Naive B cell (primary cell): ENCODE measurements around the gene FAM98A. TPM values are rescaled to one million over a fixed set of nuclear protein-coding genes. Genes with fewer than 3 reads are reported as not detected.
A peak's percentile ranks its signal among the peaks of the same experiment; 100 is the strongest.

Experiments
- ATAC-seq, 2 donors: fragments of 150-1000 bp; cut with Tn5 transposase; 2 replicates each; pipeline ENCODE4 v1.10.0; 2021; ENCODE audit warnings: low read depth in 2 of 2, mild to moderate bottlenecking in 2 of 2, moderate library complexity in 2 of 2
- DNase-seq: peaks from one replicate; pipeline ENCODE4 v3.0.0; 2022
- H3K27ac Mint-ChIP-seq, 6 donors: one replicate each; pipeline ENCODE4 v1.8.0; 2020 to 2022; ENCODE audit warnings: mild to moderate bottlenecking in 6 of 6, mixed read lengths in 6 of 6, moderate library complexity in 5 of 6, inconsistent platforms in 2 of 6
- H3K27me3 Mint-ChIP-seq, 3 donors: one replicate each; pipeline ENCODE4 v1.8.0; 2021 to 2022; ENCODE audit warnings: mixed read lengths in 3 of 3, mild to moderate bottlenecking in 1 of 3
- H3K36me3 Mint-ChIP-seq, 2 donors: one replicate each; pipeline ENCODE4 v1.8.0; 2020 to 2022; ENCODE audit warnings: mixed read lengths in 2 of 2, inconsistent platforms in 1 of 2, mild to moderate bottlenecking in 1 of 2
- H3K4me1 Mint-ChIP-seq, 3 donors: one replicate each; pipeline ENCODE4 v1.8.0; 2020 to 2022; ENCODE audit warnings: mixed read lengths in 3 of 3, inconsistent platforms in 1 of 3, mild to moderate bottlenecking in 1 of 3, moderate library complexity in 1 of 3
- H3K4me3 Mint-ChIP-seq, 8 donors: one replicate each; pipeline ENCODE4 v1.8.0; 2020 to 2022; ENCODE audit warnings: mild to moderate bottlenecking in 8 of 8, mixed read lengths in 8 of 8, moderate library complexity in 8 of 8, inconsistent platforms in 2 of 8
- H3K9me3 Mint-ChIP-seq, 7 donors: one replicate each; pipeline ENCODE4 v1.8.0; 2020 to 2022; ENCODE audit warnings: mixed read lengths in 7 of 7, mild to moderate bottlenecking in 5 of 7, inconsistent platforms in 2 of 7, moderate library complexity in 1 of 7
- polyA plus RNA-seq, 6 donors: library from polyadenylated mRNA; unstranded; fragments of 300-500 nt; fragmentation: Illumina TruSeq; gene quantifications; one replicate each; pipeline ENCODE4 v1.2.3, GENCODE V29; 2021; ENCODE audit warnings: low read depth in 6 of 6

The FAM98A gene
- polyA plus RNA-seq, 6 donors from 2014 or later: 8.4 to 33.2 (median 21.2) TPM

GRCh38 chr2:33607905-33608304, 8.8 kb upstream of the FAM98A start:
- no peak for ATAC-seq
- H3K27ac Mint-ChIP-seq: no peak overlapping the region
- peaks cover 0 to 6% of the 10 kb centered on the region in 2 donors for H3K36me3 Mint-ChIP-seq
- no peaks in the 10 kb centered on the region for H3K27me3 Mint-ChIP-seq
- no peaks in the 10 kb centered on the region for H3K9me3 Mint-ChIP-seq
- no peak overlapping the region for H3K4me3 Mint-ChIP-seq
- DNase-seq: no peak
- H3K4me1 Mint-ChIP-seq: no peaks in the 10 kb centered on the region

GRCh38 chr2:33607251-33607721, 8.2 kb upstream of the FAM98A start:
- Mint-ChIP-seq H3K4me3 (no peak overlapping the region), H3K4me1 (no peaks in the 10 kb centered on the region), H3K27ac (no peak overlapping the region), H3K27me3 (no peaks in the 10 kb centered on the region), H3K36me3 (peaks cover 0 to 6% of the 10 kb centered on the region in 2 donors), H3K9me3 (no peaks in the 10 kb centered on the region)
- ATAC-seq (no peak), DNase-seq (no peak)

GRCh38 chr2:33606622-33607021, 7.5 kb upstream of the FAM98A start:
- Mint-ChIP-seq H3K27ac (no peak overlapping the region), H3K4me1 (no peaks in the 10 kb centered on the region), H3K9me3 (no peaks in the 10 kb centered on the region), H3K36me3 (peaks cover 0 to 6% of the 10 kb centered on the region in 2 donors), H3K4me3 (no peak overlapping the region), H3K27me3 (no peaks in the 10 kb centered on the region)
- ATAC-seq (no peak), DNase-seq (no peak)

- Mint-ChIP-seq H3K27ac (no peak overlapping the region), H3K9me3 (no peaks in the 10 kb centered on the region), H3K27me3 (no peaks in the 10 kb centered on the region), H3K4me3 (no peak overlapping the region), H3K4me1 (no peaks in the 10 kb centered on the region), H3K36me3 (peaks cover 0 to 6% of the 10 kb centered on the region in 2 donors)
- ATAC-seq (no peak), DNase-seq (no peak)
These were observed 7.0 kb upstream of the FAM98A start for GRCh38 chr2:33606100-33606499.

GRCh38 chr2:33605056-33605455, 6.0 kb upstream of the FAM98A start:
- ATAC-seq: no peak
- peaks cover 0 to 6% of the 10 kb centered on the region in 2 donors for H3K36me3 Mint-ChIP-seq
- no peak for DNase-seq
- H3K4me3 Mint-ChIP-seq: no peak overlapping the region
- peaks cover 0 to 5% (median 0%) of the 10 kb centered on the region in 3 donors for H3K4me1 Mint-ChIP-seq
- H3K27me3 Mint-ChIP-seq: no peaks in the 10 kb centered on the region
- H3K9me3 Mint-ChIP-seq: no peaks in the 10 kb centered on the region
- peak overlapping the region in 1 of 6 donors; percentile 0 for H3K27ac Mint-ChIP-seq

GRCh38 chr2:33603416-33603815, 4.3 kb upstream of the FAM98A start:
- H3K27me3 Mint-ChIP-seq: no peaks in the 10 kb centered on the region
- H3K27ac Mint-ChIP-seq: no peak overlapping the region
- H3K36me3 Mint-ChIP-seq: peaks cover 0 to 6% of the 10 kb centered on the region in 2 donors
- no peaks in the 10 kb centered on the region for H3K9me3 Mint-ChIP-seq
- H3K4me1 Mint-ChIP-seq: peaks cover 3 to 20% (median 6%) of the 10 kb centered on the region in 3 donors
- DNase-seq: no peak
- no peak overlapping the region for H3K4me3 Mint-ChIP-seq
- ATAC-seq: no peak

- Mint-ChIP-seq H3K4me1 (peaks cover 13 to 31% (median 14%) of the 10 kb centered on the region in 3 donors), H3K4me3 (peak overlapping the region in 1 of 8 donors; percentile 48), H3K36me3 (peaks cover 0 to 6% of the 10 kb centered on the region in 2 donors), H3K9me3 (no peaks in the 10 kb centered on the region), H3K27me3 (no peaks in the 10 kb centered on the region), H3K27ac (no peak overlapping the region)
- no peak for ATAC-seq
- DNase-seq: no peak
These were observed 3.2 kb upstream of the FAM98A start for GRCh38 chr2:33602201-33602830.

GRCh38 chr2:33599943-33600192, 769 bp upstream of the FAM98A start:
- Mint-ChIP-seq H3K27ac (peak overlapping the region in 5 of 6 donors; percentile 7 to 98 (median 96)), H3K36me3 (peaks cover 0 to 6% of the 10 kb centered on the region in 2 donors), H3K4me1 (peaks cover 13 to 46% (median 24%) of the 10 kb centered on the region in 3 donors), H3K4me3 (peak overlapping the region; percentile 90 to 99 (median 98)), H3K9me3 (no peaks in the 10 kb centered on the region), H3K27me3 (no peaks in the 10 kb centered on the region)
- no peak for ATAC-seq
- DNase-seq: no peak

- DNase-seq: no peak
- H3K4me3 Mint-ChIP-seq: peak overlapping the region; percentile 90 to 99 (median 98)
- ATAC-seq: peak; percentile 32 to 39
These were observed 431 bp downstream of the FAM98A start for GRCh38 chr2:33598561-33599174.

GRCh38 chr2:33597026-33597425, 2.1 kb downstream of the FAM98A start:
- H3K4me3 Mint-ChIP-seq: peak overlapping the region in 5 of 8 donors; percentile 41 to 98 (median 90)
- peaks cover 0 to 15% of the 10 kb centered on the region in 2 donors for H3K36me3 Mint-ChIP-seq
- H3K27me3 Mint-ChIP-seq: no peaks in the 10 kb centered on the region
- no peak for DNase-seq
- H3K4me1 Mint-ChIP-seq: peaks cover 18 to 62% (median 34%) of the 10 kb centered on the region in 3 donors
- no peaks in the 10 kb centered on the region for H3K9me3 Mint-ChIP-seq
- ATAC-seq: no peak
- H3K27ac Mint-ChIP-seq: peak overlapping the region in 2 of 6 donors; percentile 20 to 87

More at GRCh38 chr2:33598561-33599174, 431 bp downstream of the FAM98A start:
- peak overlapping the region; percentile 87 to 98 (median 96) for H3K27ac Mint-ChIP-seq
- no peaks in the 10 kb centered on the region for H3K9me3 Mint-ChIP-seq
- peaks cover 0 to 9% of the 10 kb centered on the region in 2 donors for H3K36me3 Mint-ChIP-seq
- no peaks in the 10 kb centered on the region for H3K27me3 Mint-ChIP-seq
- peaks cover 18 to 51% (median 30%) of the 10 kb centered on the region in 3 donors for H3K4me1 Mint-ChIP-seq

GRCh38 chr2:33595385-33595784, 3.7 kb downstream of the FAM98A start:
- Mint-ChIP-seq H3K9me3 (no peaks in the 10 kb centered on the region), H3K27me3 (no peaks in the 10 kb centered on the region), H3K27ac (peak overlapping the region in 1 of 6 donors; percentile 41), H3K36me3 (peaks cover 10 to 15% of the 10 kb centered on the region in 2 donors), H3K4me1 (peaks cover 18 to 60% (median 34%) of the 10 kb centered on the region in 3 donors), H3K4me3 (peak overlapping the region in 1 of 8 donors; percentile 25)
- ATAC-seq (no peak), DNase-seq (no peak)

- DNase-seq: no peak
- Mint-ChIP-seq H3K27ac (peak overlapping the region in 2 of 6 donors; percentile 18 to 24), H3K27me3 (no peaks in the 10 kb centered on the region), H3K4me1 (peaks cover 5 to 13% (median 10%) of the 10 kb centered on the region in 3 donors), H3K36me3 (peaks cover 23 to 34% of the 10 kb centered on the region in 2 donors), H3K4me3 (no peak overlapping the region), H3K9me3 (no peaks in the 10 kb centered on the region)
- ATAC-seq: no peak
These were observed 9.7 kb downstream of the FAM98A start for GRCh38 chr2:33589444-33589843.

GRCh38 chr2:33588232-33588631, 10.9 kb downstream of the FAM98A start:
- H3K9me3 Mint-ChIP-seq: no peaks in the 10 kb centered on the region
- peaks cover 0 to 11% (median 0%) of the 10 kb centered on the region in 3 donors for H3K4me1 Mint-ChIP-seq
- H3K27me3 Mint-ChIP-seq: no peaks in the 10 kb centered on the region
- no peak overlapping the region for H3K4me3 Mint-ChIP-seq
- ATAC-seq (no peak), DNase-seq (no peak)
- H3K36me3 Mint-ChIP-seq: peaks cover 23 to 34% of the 10 kb centered on the region in 2 donors
- peak overlapping the region in 2 of 6 donors; percentile 65 to 70 for H3K27ac Mint-ChIP-seq

GRCh38 chr2:33586766-33587165, 12.3 kb downstream of the FAM98A start:
- H3K36me3 Mint-ChIP-seq: peaks cover 23 to 28% of the 10 kb centered on the region in 2 donors
- H3K9me3 Mint-ChIP-seq: no peaks in the 10 kb centered on the region
- peaks cover 7 to 14% (median 8%) of the 10 kb centered on the region in 3 donors for H3K4me1 Mint-ChIP-seq
- H3K4me3 Mint-ChIP-seq: no peak overlapping the region
- no peaks in the 10 kb centered on the region for H3K27me3 Mint-ChIP-seq
- ATAC-seq (no peak), DNase-seq (no peak)
- H3K27ac Mint-ChIP-seq: peak overlapping the region in 1 of 6 donors; percentile 7
